HG02970 (cell line): ENCODE results near the gene FNDC3A.
"Not testable (repeated sequence)": the region's sequence is repeated elsewhere in the genome, so short reads cannot be mapped to it uniquely, and the experiment has no call there.

Experiments
- ATAC-seq: cut with Tn5 transposase; IDR thresholded peaks from one replicate; pipeline ENCODE4 v1.9.1; 2021; ENCODE audit warnings: mild to moderate bottlenecking, moderate library complexity, moderate number of reproducible peaks; ENCODE audit not compliant: unreplicated experiment, low FRiP score

Gene FNDC3A

GRCh38 chr13:49029570-49029969, 53.9 kb downstream of the FNDC3A start:
- ATAC-seq, result no peak

- ATAC-seq, result no peak
These were observed 54.5 kb downstream of the FNDC3A start for GRCh38 chr13:49030213-49030612.

- ATAC-seq, result no peak
These were observed 65.2 kb downstream of the FNDC3A start for GRCh38 chr13:49040872-49041271.

GRCh38 chr13:49042476-49042875, 66.8 kb downstream of the FNDC3A start:
- no peak for ATAC-seq

GRCh38 chr13:49044008-49044407, 68.3 kb downstream of the FNDC3A start:
- ATAC-seq, result no peak

- ATAC-seq, result no peak
These were observed 69.1 kb downstream of the FNDC3A start for GRCh38 chr13:49044836-49045235.

GRCh38 chr13:49046002-49046401, 70.3 kb downstream of the FNDC3A start:
- ATAC-seq, result no peak

- no peak for ATAC-seq
These were observed 70.8 kb downstream of the FNDC3A start for GRCh38 chr13:49046519-49046918.

GRCh38 chr13:49052813-49053212, 77.1 kb downstream of the FNDC3A start:
- ATAC-seq, result no peak

- no peak for ATAC-seq
These were observed 77.5 kb downstream of the FNDC3A start for GRCh38 chr13:49053215-49053614.

- ATAC-seq, result no peak
These were observed 78.2 kb downstream of the FNDC3A start for GRCh38 chr13:49053906-49054305.

GRCh38 chr13:49055021-49055420, 79.3 kb downstream of the FNDC3A start:
- ATAC-seq, result no peak

- no peak for ATAC-seq
These were observed 81.5 kb downstream of the FNDC3A start for GRCh38 chr13:49057176-49057575.

GRCh38 chr13:49058761-49059160, 83.0 kb downstream of the FNDC3A start:
- ATAC-seq, result no peak

- ATAC-seq, result no peak
These were observed 85.1 kb downstream of the FNDC3A start for GRCh38 chr13:49060678-49061387.

GRCh38 chr13:49061388-49061752, 85.7 kb downstream of the FNDC3A start:
- ATAC-seq, result not testable (repeated sequence)

GRCh38 chr13:49062297-49062896, 86.7 kb downstream of the FNDC3A start:
- ATAC-seq, result no peak

- ATAC-seq, result no peak
These were observed 87.3 kb downstream of the FNDC3A start for GRCh38 chr13:49063011-49063410.

GRCh38 chr13:49063497-49063896, 87.8 kb downstream of the FNDC3A start:
- no peak for ATAC-seq

GRCh38 chr13:49064476-49064875, 88.8 kb downstream of the FNDC3A start:
- ATAC-seq, result no peak

- ATAC-seq, result no peak
These were observed 91.1 kb downstream of the FNDC3A start for GRCh38 chr13:49066856-49067255.

- ATAC-seq, result not testable (repeated sequence)
These were observed 92.8 kb downstream of the FNDC3A start for GRCh38 chr13:49068498-49068897.
